Fibroblast of skin of right biceps (primary cell): ENCODE data around the gene NR2F2.
A peak's percentile ranks its signal among the peaks of the same experiment; 100 is the strongest.

ENCODE experiments used
- DNase-seq: peaks from one replicate; pipeline ENCODE4 v3.0.0-alpha.2; 2013

Gene NR2F2

GRCh38 chr15:96355568-96356187 lies 25.2 kb downstream of the NR2F2 start:
- no peak for DNase-seq

GRCh38 chr15:96356494-96357455 lies 26.3 kb downstream of the NR2F2 start:
- DNase-seq: peak; percentile 78

- no peak for DNase-seq
Measured at GRCh38 chr15:96358001-96358801, 27.7 kb downstream of the NR2F2 start.

GRCh38 chr15:96358821-96359615 lies 28.5 kb downstream of the NR2F2 start:
- no peak for DNase-seq

GRCh38 chr15:96359616-96360521 lies 29.4 kb downstream of the NR2F2 start:
- no peak for DNase-seq

GRCh38 chr15:96360581-96361308 lies 30.2 kb downstream of the NR2F2 start:
- DNase-seq: no peak

- DNase-seq: no peak
Measured at GRCh38 chr15:96361309-96362010, 31.0 kb downstream of the NR2F2 start.

- DNase-seq: no peak
Measured at GRCh38 chr15:96362011-96362754, 31.7 kb downstream of the NR2F2 start.

- DNase-seq: no peak
Measured at GRCh38 chr15:96362755-96363651, 32.5 kb downstream of the NR2F2 start.

- no peak for DNase-seq
Measured at GRCh38 chr15:96363707-96364106, 33.2 kb downstream of the NR2F2 start.

GRCh38 chr15:96365781-96366525 lies 35.5 kb downstream of the NR2F2 start:
- DNase-seq: no peak

GRCh38 chr15:96366526-96366877 lies 36.0 kb downstream of the NR2F2 start:
- no peak for DNase-seq

- DNase-seq: no peak
Measured at GRCh38 chr15:96367311-96368200, 37.1 kb downstream of the NR2F2 start.

- no peak for DNase-seq
Measured at GRCh38 chr15:96369351-96369750, 38.9 kb downstream of the NR2F2 start.

- no peak for DNase-seq
Measured at GRCh38 chr15:96369825-96370621, 39.5 kb downstream of the NR2F2 start.

GRCh38 chr15:96372554-96372953 lies 42.1 kb downstream of the NR2F2 start:
- DNase-seq: no peak
